Measurements from ENCODE around the gene DRD4. TPM values are rescaled to one million over a fixed set of nuclear protein-coding genes. Genes with fewer than 3 reads are reported as not detected.

DRD4 gene
- total RNA-seq, 2 donors from 2014 or later, result 0.40 to 0.89 TPM

DNA sequence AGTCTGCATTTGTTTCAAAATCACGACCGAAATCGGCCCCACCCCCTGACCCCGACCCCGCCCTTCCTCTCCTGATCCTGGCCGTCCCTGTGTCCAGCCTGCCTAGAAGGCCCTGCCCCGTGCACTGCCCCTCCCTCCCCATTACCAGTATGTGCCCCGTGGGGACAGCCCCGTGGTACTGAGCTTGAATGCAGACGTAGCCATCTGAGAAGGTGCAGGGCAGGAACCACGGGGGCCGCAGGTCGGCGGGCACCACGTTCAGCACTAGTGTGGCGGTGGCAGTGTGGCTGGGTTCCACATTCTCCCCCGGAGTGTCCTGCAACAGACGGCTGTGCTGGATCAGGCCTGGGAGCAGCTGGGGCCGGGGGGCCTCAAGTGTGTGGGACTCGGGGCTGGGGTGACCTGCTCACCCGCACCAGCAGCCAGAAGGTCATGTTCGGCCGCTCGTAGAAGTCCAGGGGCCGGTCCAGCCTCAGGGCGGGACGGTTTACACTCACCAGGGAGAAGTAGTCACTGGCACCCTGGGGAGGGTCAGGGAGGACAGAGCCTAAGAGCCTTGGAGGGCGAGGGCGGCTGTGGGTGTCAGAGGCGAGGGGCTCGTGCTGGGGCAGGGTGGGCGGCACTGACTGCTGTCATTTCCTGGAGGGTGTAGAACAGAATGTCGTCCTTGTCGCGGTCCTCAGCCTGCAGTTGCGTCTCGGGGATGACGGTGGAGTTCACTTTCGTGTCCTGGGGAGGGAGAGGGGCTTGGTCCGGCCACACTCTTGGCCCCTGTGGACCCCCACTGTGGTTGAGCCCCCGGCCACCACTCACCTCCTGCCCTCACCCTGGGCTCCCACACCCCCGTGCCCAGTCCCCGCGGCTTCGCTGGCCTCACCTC lies 15.9 kb upstream of the DRD4 start:
- ATAC-seq (no peak), DNase-seq (no peak)
- peaks cover 5% of the 10 kb centered on the region for H3K27me3 Mint-ChIP-seq
- no peaks in the 10 kb centered on the region for H3K9me3 ChIP-seq (ENCODE audit: control insufficient read depth, low read length, poor library complexity, severe bottlenecking)
- peaks cover 3% of the 10 kb centered on the region for H3K36me3 Mint-ChIP-seq (ENCODE audit: low read depth)
- H3K27ac Mint-ChIP-seq, result no peak overlapping the region
- peaks cover 2% of the 10 kb centered on the region for H3K4me1 Mint-ChIP-seq
- H3K4me3 Mint-ChIP-seq, result no peak overlapping the region

- DNase-seq, result no peak
- Mint-ChIP-seq H3K27ac (no peak overlapping the region), H3K4me3 (no peak overlapping the region), H3K4me1 (no peaks in the 10 kb centered on the region), H3K36me3 (ENCODE audit: low read depth) (peaks cover 3% of the 10 kb centered on the region), H3K27me3 (peaks cover 5% of the 10 kb centered on the region)
- no peaks in the 10 kb centered on the region for H3K9me3 ChIP-seq (ENCODE audit: control insufficient read depth, low read length, poor library complexity, severe bottlenecking)
- no peak for ATAC-seq
Observed at GRCh38 chr11:621838-622237, 15.2 kb upstream of the DRD4 start.

GRCh38 chr11:623349-623869 lies 13.7 kb upstream of the DRD4 start:
- peaks cover 3% of the 10 kb centered on the region for H3K36me3 Mint-ChIP-seq (ENCODE audit: low read depth)
- peaks cover 15% of the 10 kb centered on the region for H3K27me3 Mint-ChIP-seq
- no peak for DNase-seq
- H3K4me3 Mint-ChIP-seq, result no peak overlapping the region
- ATAC-seq, result no peak
- no peaks in the 10 kb centered on the region for H3K9me3 ChIP-seq (ENCODE audit: control insufficient read depth, low read length, poor library complexity, severe bottlenecking)
- H3K27ac Mint-ChIP-seq, result no peak overlapping the region
- H3K4me1 Mint-ChIP-seq, result peaks cover 6% of the 10 kb centered on the region

DNA sequence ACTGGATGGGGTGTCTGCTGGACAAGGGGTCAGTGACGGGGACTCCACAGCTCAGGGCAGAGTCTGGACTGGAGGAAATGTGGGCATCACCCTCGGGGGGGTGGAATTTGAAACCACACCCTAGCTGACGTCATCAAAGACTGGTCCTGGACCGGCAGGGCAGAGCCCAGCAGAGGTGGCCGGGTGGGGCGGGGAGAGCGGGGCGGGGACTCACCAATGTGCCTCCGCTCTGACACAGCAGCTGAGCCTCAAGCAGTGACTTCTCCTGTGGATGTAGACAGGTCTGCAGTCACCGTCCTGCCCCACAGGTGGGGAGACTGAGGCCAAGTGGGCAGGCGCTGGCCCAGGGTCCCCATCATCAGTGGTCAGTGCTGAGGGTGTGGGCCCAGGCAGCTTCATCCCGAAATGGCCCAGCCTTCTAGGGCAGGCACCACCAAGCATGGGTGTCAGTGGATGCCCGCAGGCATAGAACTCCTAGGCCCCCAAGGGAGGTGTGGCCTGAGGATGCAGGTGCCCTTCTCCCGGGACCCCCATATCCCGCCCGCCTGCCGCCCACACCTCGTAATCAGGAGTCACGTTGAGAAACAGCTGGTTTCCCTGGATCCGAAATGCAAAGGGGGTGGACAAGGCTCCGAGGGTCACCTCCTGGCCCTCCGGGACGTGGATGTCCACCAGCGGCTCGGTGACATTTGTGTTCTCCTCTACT lies 12.9 kb upstream of the DRD4 start:
- no peaks in the 10 kb centered on the region for H3K9me3 ChIP-seq (ENCODE audit: control insufficient read depth, low read length, poor library complexity, severe bottlenecking)
- H3K27me3 Mint-ChIP-seq, result peaks cover 21% of the 10 kb centered on the region
- no peak overlapping the region for H3K4me3 Mint-ChIP-seq
- H3K4me1 Mint-ChIP-seq, result peaks cover 14% of the 10 kb centered on the region
- DNase-seq, result no peak
- peaks cover 3% of the 10 kb centered on the region for H3K36me3 Mint-ChIP-seq (ENCODE audit: low read depth)
- no peak for ATAC-seq
- H3K27ac Mint-ChIP-seq, result no peak overlapping the region

DNA sequence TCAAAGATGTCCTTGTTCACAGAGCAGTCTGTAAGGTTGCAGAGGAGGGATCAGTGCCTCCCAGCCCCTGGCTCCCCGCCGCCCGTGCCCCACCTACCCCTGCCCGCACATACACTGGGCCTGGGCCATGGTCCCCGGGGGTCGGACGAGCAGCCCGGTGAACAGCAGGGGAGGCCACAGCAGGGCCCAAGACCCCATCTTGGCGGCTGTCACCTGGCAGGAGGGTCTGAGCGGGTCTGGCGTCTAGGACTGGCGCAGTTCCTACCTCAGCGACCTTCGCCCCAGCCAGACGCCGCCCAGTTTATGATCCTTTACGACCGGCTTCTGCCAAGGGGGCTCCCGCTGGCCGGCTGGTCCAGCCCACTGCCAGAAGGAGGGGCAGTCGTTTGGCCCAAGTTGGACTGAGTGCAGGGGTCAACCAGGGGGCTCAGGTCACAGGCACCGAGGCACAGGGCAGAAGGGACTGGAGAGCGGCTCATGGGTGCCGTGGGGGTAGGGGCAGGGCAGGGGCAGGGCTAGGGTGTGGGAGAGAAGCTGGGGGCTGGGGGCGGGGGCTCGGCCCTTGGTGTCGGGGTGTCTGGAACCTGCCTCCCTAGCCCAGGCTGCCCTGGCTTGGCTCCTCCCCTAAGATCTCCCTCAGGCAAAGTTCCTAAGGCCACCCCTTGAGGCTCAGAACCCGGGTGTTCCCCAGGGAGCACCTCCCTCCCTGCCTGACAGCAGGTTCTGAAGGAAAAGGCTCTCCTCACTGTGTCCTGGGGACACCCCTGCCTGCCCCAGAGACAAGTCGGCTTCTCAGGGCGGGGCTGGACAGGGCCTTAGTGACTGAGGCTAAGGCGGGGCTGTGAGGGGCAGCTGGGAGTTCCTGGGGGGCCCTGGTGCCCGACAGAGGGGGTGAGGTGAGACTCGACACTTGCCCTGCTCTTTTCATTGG lies 12.1 kb upstream of the DRD4 start, which contains the start of gene CDHR5:
Gene CDHR5, minus strand, starts transcription at position 251 of the 931 bp plus-strand sequence. Its CDS starts 53 bp downstream, at position 198.
- DNase-seq (no peak), ATAC-seq (no peak)
- Mint-ChIP-seq H3K4me3 (no peak within 1 kb of the TSS), H3K36me3 (ENCODE audit: low read depth) (peaks cover 3% of the 10 kb centered on the region), H3K4me1 (peaks cover 19% of the 10 kb centered on the region), H3K27me3 (peaks cover 26% of the 10 kb centered on the region), H3K27ac (no peak within 1 kb of the TSS)
- no peaks in the 10 kb centered on the region for H3K9me3 ChIP-seq (ENCODE audit: control insufficient read depth, low read length, poor library complexity, severe bottlenecking)

GRCh38 chr11:625636-626268 lies 11.3 kb upstream of the DRD4 start:
- Mint-ChIP-seq H3K27ac (no peak overlapping the region), H3K36me3 (ENCODE audit: low read depth) (peaks cover 3% of the 10 kb centered on the region), H3K27me3 (peaks cover 26% of the 10 kb centered on the region), H3K4me3 (no peak overlapping the region), H3K4me1 (peaks cover 19% of the 10 kb centered on the region)
- ATAC-seq (no peak), DNase-seq (no peak)
- no peaks in the 10 kb centered on the region for H3K9me3 ChIP-seq (ENCODE audit: control insufficient read depth, low read length, poor library complexity, severe bottlenecking)

- Mint-ChIP-seq H3K27ac (peak within 1 kb of the TSS; percentile 81), H3K27me3 (peaks cover 26% of the 10 kb centered on the region), H3K36me3 (ENCODE audit: low read depth) (peaks cover 3% of the 10 kb centered on the region), H3K4me1 (peaks cover 19% of the 10 kb centered on the region), H3K4me3 (peak within 1 kb of the TSS; percentile 71)
- DNase-seq, result no peak
- no peaks in the 10 kb centered on the region for H3K9me3 ChIP-seq (ENCODE audit: control insufficient read depth, low read length, poor library complexity, severe bottlenecking)
- ATAC-seq, result no peak
Observed at GRCh38 chr11:626475-627307, 10.4 kb upstream of the DRD4 start, which contains the start of gene SCT. SCT (minus strand) TSS chr11:627181; CDS start chr11:627143, 38 bp downstream.

- DNase-seq (no peak), ATAC-seq (no peak)
- H3K4me3 Mint-ChIP-seq, result no peak overlapping the region
- H3K4me1 Mint-ChIP-seq, result peaks cover 19% of the 10 kb centered on the region
- H3K27me3 Mint-ChIP-seq, result peaks cover 26% of the 10 kb centered on the region
- H3K9me3 ChIP-seq (ENCODE audit: control insufficient read depth, low read length, poor library complexity, severe bottlenecking), result no peaks in the 10 kb centered on the region
- peaks cover 3% of the 10 kb centered on the region for H3K36me3 Mint-ChIP-seq (ENCODE audit: low read depth)
- no peak overlapping the region for H3K27ac Mint-ChIP-seq
Observed at GRCh38 chr11:627308-627576, 9.8 kb upstream of the DRD4 start.

GRCh38 chr11:628056-628455 lies 9.0 kb upstream of the DRD4 start:
- DNase-seq, result no peak
- Mint-ChIP-seq H3K4me3 (peak overlapping the region; percentile 71), H3K36me3 (ENCODE audit: low read depth) (peaks cover 3% of the 10 kb centered on the region), H3K4me1 (peaks cover 19% of the 10 kb centered on the region), H3K27ac (peak overlapping the region; percentile 81), H3K27me3 (peaks cover 26% of the 10 kb centered on the region)
- ATAC-seq, result no peak
- no peaks in the 10 kb centered on the region for H3K9me3 ChIP-seq (ENCODE audit: control insufficient read depth, low read length, poor library complexity, severe bottlenecking)

GRCh38 chr11:629237-629583 lies 7.9 kb upstream of the DRD4 start:
- H3K4me1 Mint-ChIP-seq, result peaks cover 19% of the 10 kb centered on the region
- DNase-seq (no peak), ATAC-seq (peak; percentile 52)
- H3K27me3 Mint-ChIP-seq, result peaks cover 21% of the 10 kb centered on the region
- H3K36me3 Mint-ChIP-seq (ENCODE audit: low read depth), result no peaks in the 10 kb centered on the region
- no peaks in the 10 kb centered on the region for H3K9me3 ChIP-seq (ENCODE audit: control insufficient read depth, low read length, poor library complexity, severe bottlenecking)
- H3K27ac Mint-ChIP-seq, result peak overlapping the region; percentile 56
- H3K4me3 Mint-ChIP-seq, result peak overlapping the region; percentile 74

GRCh38 chr11:630871-631270 lies 6.2 kb upstream of the DRD4 start:
- ATAC-seq, result no peak
- Mint-ChIP-seq H3K27me3 (peaks cover 26% of the 10 kb centered on the region), H3K36me3 (ENCODE audit: low read depth) (no peaks in the 10 kb centered on the region), H3K27ac (no peak overlapping the region), H3K4me1 (peaks cover 19% of the 10 kb centered on the region), H3K4me3 (no peak overlapping the region)
- H3K9me3 ChIP-seq (ENCODE audit: control insufficient read depth, low read length, poor library complexity, severe bottlenecking), result no peaks in the 10 kb centered on the region
- no peak for DNase-seq
